ENCODE results near the gene SLC16A6. TPM values are rescaled to one million over a fixed set of nuclear protein-coding genes. Genes with fewer than 3 reads are reported as not detected.
"Not testable (repeated sequence)": the region's sequence is repeated elsewhere in the genome, so short reads cannot be mapped to it uniquely, and the experiment has no call there.

The SLC16A6 gene
- polyA plus RNA-seq, 1 donor from 2014 or later, result 0.33 TPM

DNA sequence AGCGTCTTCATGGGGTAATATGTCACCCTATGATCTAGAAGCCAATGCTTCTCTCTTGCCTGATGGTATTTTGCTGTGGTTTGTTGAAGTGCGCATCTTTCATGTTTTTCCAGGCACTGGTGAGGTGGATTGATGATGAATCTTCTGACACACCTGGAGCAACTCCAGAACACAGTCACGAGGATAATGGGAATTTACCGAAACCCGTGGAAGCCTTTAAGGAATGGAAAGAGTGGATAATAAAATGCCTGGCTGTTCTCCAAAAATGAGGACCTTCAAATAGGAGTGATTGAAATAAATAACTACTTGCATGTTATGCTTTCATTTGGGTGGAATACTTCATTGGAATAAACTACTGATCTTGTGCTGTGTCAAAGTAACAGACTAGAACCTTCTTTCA, 34.2 kb downstream of the SLC16A6 start:
- not testable (repeated sequence) for H3K9me3 Mint-ChIP-seq, H3K27me3 Mint-ChIP-seq, H3K36me3 Mint-ChIP-seq
- peak overlapping the region in 1 of 4 donors; percentile 44 for H3K4me3 Mint-ChIP-seq
- H3K4me1 Mint-ChIP-seq, result peaks cover 43 to 54% (median 53%) of the 10 kb centered on the region in 3 donors
- H3K27ac Mint-ChIP-seq, result peak overlapping the region; percentile 88 to 93 (median 92)

- H3K27me3 Mint-ChIP-seq, result no peaks in the 10 kb centered on the region
- peaks cover 43 to 53% (median 52%) of the 10 kb centered on the region in 3 donors for H3K4me1 Mint-ChIP-seq
- peak overlapping the region; percentile 14 to 93 (median 88) for H3K27ac Mint-ChIP-seq
- H3K9me3 Mint-ChIP-seq, result no peaks in the 10 kb centered on the region
- peak overlapping the region in 3 of 4 donors; percentile 36 to 65 (median 44) for H3K4me3 Mint-ChIP-seq
- peaks cover 7% of the 10 kb centered on the region for H3K36me3 Mint-ChIP-seq
Measured at GRCh38 chr17:68255731-68256538, 35.0 kb downstream of the SLC16A6 start.

GRCh38 chr17:68255151-68255550, 35.8 kb downstream of the SLC16A6 start:
- Mint-ChIP-seq H3K4me1 (peaks cover 47 to 58% (median 53%) of the 10 kb centered on the region in 3 donors), H3K4me3 (peak overlapping the region in 2 of 4 donors; percentile 4 to 44)

GRCh38 chr17:68253426-68253825, 37.5 kb downstream of the SLC16A6 start:
- not testable (repeated sequence) for H3K27me3 Mint-ChIP-seq, H3K9me3 Mint-ChIP-seq, H3K36me3 Mint-ChIP-seq
- H3K27ac Mint-ChIP-seq, result peak overlapping the region; percentile 54 to 88 (median 85)
- peaks cover 54 to 63% (median 57%) of the 10 kb centered on the region in 3 donors for H3K4me1 Mint-ChIP-seq
- H3K4me3 Mint-ChIP-seq, result peak overlapping the region in 1 of 4 donors; percentile 66

More at GRCh38 chr17:68255151-68255550, 35.8 kb downstream of the SLC16A6 start:
- Mint-ChIP-seq H3K36me3 (peaks cover 7% of the 10 kb centered on the region), H3K27me3 (no peaks in the 10 kb centered on the region), H3K27ac (peak overlapping the region in 2 of 3 donors; percentile 41 to 88), H3K9me3 (no peaks in the 10 kb centered on the region)

DNA sequence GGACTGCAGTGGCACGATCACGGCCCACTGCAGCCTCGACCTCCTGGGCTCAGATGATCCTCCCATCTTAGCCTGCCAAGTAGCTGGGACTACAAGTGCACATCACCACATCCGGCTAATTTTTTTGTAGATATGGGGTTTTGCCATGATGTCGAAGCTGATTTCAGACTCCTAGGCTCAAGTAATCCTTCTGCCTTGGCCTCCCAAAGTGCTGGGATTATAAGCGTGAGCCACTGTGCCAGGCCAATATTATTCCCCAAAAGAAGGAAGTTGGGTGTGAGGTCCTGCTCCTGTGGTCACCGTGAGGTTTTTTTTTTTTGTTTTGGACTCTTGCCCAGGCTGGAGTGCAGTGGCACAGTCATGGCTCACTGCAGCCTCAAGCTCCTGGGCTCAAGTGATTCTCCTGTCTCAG, 41.6 kb downstream of the SLC16A6 start:
- Mint-ChIP-seq H3K27me3 (no peaks in the 10 kb centered on the region), H3K27ac (peak overlapping the region; percentile 98 to 99 (median 99)), H3K9me3 (no peaks in the 10 kb centered on the region), H3K4me1 (peaks cover 36 to 40% (median 39%) of the 10 kb centered on the region in 3 donors), H3K4me3 (peak overlapping the region; percentile 91 to 98 (median 94)), H3K36me3 (peaks cover 3% of the 10 kb centered on the region)

DNA sequence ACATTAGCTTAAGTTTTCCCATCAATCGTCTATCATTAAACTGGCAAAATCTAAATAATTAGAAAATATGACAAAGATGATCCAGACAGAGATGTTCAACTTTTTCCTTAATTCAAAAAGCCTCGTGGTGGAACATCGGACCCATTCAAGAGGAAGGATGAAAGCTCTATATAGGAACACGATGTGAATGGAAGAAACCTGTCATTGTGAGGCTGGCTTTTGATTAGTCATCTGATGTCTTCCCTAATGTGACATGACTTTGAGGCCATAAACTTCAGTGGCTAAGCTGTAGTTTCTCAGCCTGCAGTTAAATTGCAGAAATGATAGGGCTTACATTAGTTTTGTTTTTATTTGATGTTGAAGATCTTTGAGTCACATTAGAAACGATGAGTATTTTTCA, 42.0 kb downstream of the SLC16A6 start:
- peaks cover 32 to 36% (median 34%) of the 10 kb centered on the region in 3 donors for H3K4me1 Mint-ChIP-seq
- H3K4me3 Mint-ChIP-seq, result peak overlapping the region; percentile 91 to 98 (median 94)
- peaks cover 2% of the 10 kb centered on the region for H3K36me3 Mint-ChIP-seq
- H3K9me3 Mint-ChIP-seq, result no peaks in the 10 kb centered on the region
- H3K27ac Mint-ChIP-seq, result peak overlapping the region; percentile 98 to 99 (median 99)
- no peaks in the 10 kb centered on the region for H3K27me3 Mint-ChIP-seq

GRCh38 chr17:68248199-68248825, 42.6 kb downstream of the SLC16A6 start:
- Mint-ChIP-seq H3K9me3 (no peaks in the 10 kb centered on the region), H3K4me1 (peaks cover 32 to 37% (median 33%) of the 10 kb centered on the region in 3 donors), H3K27me3 (no peaks in the 10 kb centered on the region), H3K36me3 (peaks cover 4% of the 10 kb centered on the region), H3K27ac (peak overlapping the region; percentile 98 to 99 (median 99)), H3K4me3 (peak overlapping the region; percentile 91 to 98 (median 94))

DNA sequence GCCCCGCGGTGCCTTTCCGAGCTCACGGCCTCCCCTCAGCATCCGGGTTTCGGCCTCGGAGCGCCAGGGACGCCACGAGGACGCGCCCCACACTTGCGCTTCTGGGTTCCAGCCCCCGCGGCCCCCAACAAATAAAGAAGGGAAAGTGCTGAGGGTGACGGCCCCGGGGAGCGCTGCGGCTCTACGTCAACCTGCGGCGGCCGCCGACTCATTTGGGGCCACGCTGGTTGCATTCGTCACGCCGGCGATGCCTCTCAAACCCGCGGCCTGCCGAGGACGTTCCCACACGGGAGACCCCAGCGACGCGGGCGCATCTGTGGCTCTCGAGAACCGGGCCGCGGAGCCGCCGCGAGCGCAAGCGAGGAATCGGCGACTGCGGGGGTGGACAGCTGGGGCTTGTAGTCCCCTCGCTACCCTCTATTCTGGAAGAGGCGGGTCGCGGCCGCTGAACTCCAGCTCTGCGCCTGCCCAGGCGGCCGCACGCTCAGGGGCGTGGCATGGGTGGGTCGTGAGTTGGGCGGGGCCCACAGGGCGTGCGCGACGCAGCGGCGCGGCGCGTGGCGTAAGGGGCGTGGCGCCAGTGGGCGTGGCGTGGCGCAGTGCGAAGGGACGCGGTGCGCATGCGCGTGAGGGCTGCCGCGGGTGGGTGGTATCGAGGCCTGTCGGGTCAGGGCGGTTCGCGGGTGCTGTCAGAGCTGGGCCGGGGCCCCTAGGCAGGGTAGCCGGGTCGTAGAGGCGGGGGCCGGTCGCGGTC, 43.3 kb downstream of the SLC16A6 start, which contains the start of gene AMZ2:
Gene AMZ2, plus strand, starts transcription at position 599 of the 754 bp plus-strand sequence. CDS start 2,145 bp downstream, outside the sequence.
- peaks cover 27 to 32% (median 28%) of the 10 kb centered on the region in 3 donors for H3K4me1 Mint-ChIP-seq
- peak within 1 kb of the TSS; percentile 91 to 98 (median 94) for H3K4me3 Mint-ChIP-seq
- no peaks in the 10 kb centered on the region for H3K9me3 Mint-ChIP-seq
- H3K27me3 Mint-ChIP-seq, result no peaks in the 10 kb centered on the region
- H3K36me3 Mint-ChIP-seq, result peaks cover 4% of the 10 kb centered on the region
- H3K27ac Mint-ChIP-seq, result peak within 1 kb of the TSS; percentile 98 to 99 (median 99)

GRCh38 chr17:68246271-68247028, 44.5 kb downstream of the SLC16A6 start:
- Mint-ChIP-seq H3K27me3 (no peaks in the 10 kb centered on the region), H3K27ac (peak overlapping the region; percentile 97 to 99 (median 98)), H3K9me3 (no peaks in the 10 kb centered on the region), H3K4me1 (peaks cover 25 to 32% (median 28%) of the 10 kb centered on the region in 3 donors), H3K36me3 (peaks cover 4% of the 10 kb centered on the region), H3K4me3 (peak overlapping the region; percentile 68 to 98 (median 94))

DNA sequence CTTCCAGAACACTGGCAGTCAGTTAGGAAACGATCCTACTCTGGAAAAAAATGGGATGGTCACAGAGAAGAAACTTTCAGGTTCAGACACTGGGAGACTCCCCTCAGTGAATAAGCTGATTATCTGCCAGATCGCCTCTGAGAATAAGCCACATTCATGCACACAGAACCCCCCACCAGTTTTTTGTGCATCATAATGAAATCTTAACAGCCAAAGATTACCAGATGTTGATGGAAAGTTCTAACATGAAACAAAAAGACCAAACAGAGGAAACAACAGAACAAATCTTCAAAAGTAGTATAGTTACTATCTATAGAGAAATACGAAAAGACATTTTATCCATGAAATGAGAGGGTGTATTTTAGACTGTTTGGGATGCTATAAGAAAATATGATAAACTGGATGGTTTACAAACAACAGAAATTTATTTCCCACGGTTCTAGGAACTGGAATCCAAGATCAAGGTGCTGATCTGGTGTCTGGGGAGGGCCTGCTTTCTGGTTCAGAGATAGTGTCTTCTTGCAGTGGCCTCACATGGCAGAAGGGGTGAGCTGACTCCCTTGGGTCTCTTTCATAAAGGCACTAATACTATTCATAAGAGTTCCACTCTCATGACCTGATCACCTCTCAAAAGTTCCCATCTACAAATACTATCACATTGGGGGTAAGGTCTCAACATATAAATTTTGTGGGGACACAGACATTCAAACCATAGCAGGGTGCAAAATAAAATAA, 51.1 kb downstream of the SLC16A6 start:
- Mint-ChIP-seq H3K9me3 (no peaks in the 10 kb centered on the region), H3K27me3 (no peaks in the 10 kb centered on the region), H3K4me1 (peaks cover 25 to 45% (median 30%) of the 10 kb centered on the region in 3 donors), H3K27ac (peak overlapping the region; percentile 97 to 100 (median 99)), H3K4me3 (peak overlapping the region in 3 of 4 donors; percentile 8 to 94 (median 86)), H3K36me3 (peaks cover 2% of the 10 kb centered on the region)

GRCh38 chr17:68238871-68239253, 52.1 kb downstream of the SLC16A6 start:
- Mint-ChIP-seq H3K36me3 (peaks cover 2% of the 10 kb centered on the region), H3K4me3 (peak overlapping the region in 3 of 4 donors; percentile 86 to 94 (median 90)), H3K9me3 (no peaks in the 10 kb centered on the region), H3K27ac (peak overlapping the region; percentile 97 to 100 (median 99)), H3K4me1 (peaks cover 23 to 48% (median 31%) of the 10 kb centered on the region in 3 donors), H3K27me3 (no peaks in the 10 kb centered on the region)

DNA sequence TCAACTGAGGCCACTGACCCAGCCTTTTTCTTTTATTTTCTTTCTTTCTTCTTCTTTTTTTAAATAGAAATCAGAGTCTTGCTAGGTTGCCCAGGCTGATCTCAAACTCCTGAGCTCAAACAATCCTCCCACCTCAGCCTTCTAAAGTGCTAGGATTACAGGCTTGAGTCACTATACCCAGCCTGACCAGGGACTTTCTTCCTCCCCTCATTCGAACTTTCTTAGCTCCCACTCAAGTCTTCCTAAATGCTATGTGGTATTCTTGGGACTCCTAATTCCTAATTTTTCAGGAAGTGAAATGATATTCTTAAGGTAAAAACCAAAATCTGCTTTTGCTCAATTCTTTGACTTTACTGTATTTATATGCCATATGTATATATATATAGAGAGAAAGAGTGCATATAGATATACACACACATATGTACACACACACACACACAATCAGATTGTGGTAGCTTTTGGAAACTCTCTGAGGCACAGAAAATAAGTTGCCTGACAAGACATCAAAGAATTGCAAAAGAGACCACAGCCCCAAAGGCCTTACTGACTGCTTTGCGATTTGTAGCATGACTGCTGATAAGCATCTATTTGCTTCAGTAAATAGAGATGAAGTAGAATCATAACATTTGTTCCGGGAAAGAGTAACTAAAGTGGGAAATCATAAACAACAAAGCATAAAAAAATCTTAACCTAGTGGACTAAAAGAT, 52.6 kb downstream of the SLC16A6 start:
- Mint-ChIP-seq H3K36me3 (no peaks in the 10 kb centered on the region), H3K9me3 (no peaks in the 10 kb centered on the region)

More for the DNA sequence above, 52.6 kb downstream of the SLC16A6 start:
- H3K27ac Mint-ChIP-seq, result peak overlapping the region; percentile 97 to 100 (median 99)
- peaks cover 18 to 48% (median 31%) of the 10 kb centered on the region in 3 donors for H3K4me1 Mint-ChIP-seq
- H3K27me3 Mint-ChIP-seq, result no peaks in the 10 kb centered on the region
- H3K4me3 Mint-ChIP-seq, result peak overlapping the region; percentile 86 to 94 (median 90)
